Adrenal gland (tissue), 12 donors: ENCODE measurements around the gene VAPB. TPM values are rescaled to one million over a fixed set of nuclear protein-coding genes. Genes with fewer than 3 reads are reported as not detected.
A peak's percentile ranks its signal among the peaks of the same experiment; 100 is the strongest.

Source experiments
- DNase-seq, 7 donors: peaks; one replicate each; pipeline ENCODE4 v3.0.0-alpha.2; 2019 to 2020
- H3K27ac ChIP-seq, 5 donors: fragments of 200-600 bp; sonication (generic) in 4 of 5; 1 replicate in 3 of 5; 2 replicates in 2 of 5; pipeline versions ENCODE4 v1.5.1 to v1.8.0; 2016 to 2020; ENCODE audit warnings: mild to moderate bottlenecking in 1 of 5
- H3K27me3 ChIP-seq: fragments of 200-600 bp; 2 replicates; pipeline ENCODE4 v1.8.0; 2021
- H3K36me3 ChIP-seq, 2 donors: fragments of 200-600 bp; replicated peaks in 1 of 2; 1 replicate in 1 of 2; 2 replicates in 1 of 2; pipeline versions ENCODE4 v1.5.1 to v1.8.0; 2018 to 2022
- H3K4me1 ChIP-seq, 2 donors: fragments of 200-600 bp; replicated peaks in 1 of 2; 1 replicate in 1 of 2; 2 replicates in 1 of 2; pipeline versions ENCODE4 v1.5.1 to v1.8.0; 2018 to 2021
- H3K4me3 ChIP-seq, 4 donors: fragments of 200-600 bp; sonication (generic) in 3 of 4; one replicate each; pipeline ENCODE4 v1.5.1; 2016 to 2018
- H3K9me3 ChIP-seq, 3 donors: fragments of 200-600 bp; sonication (generic) in 1 of 3; replicated peaks in 1 of 3; 1 replicate in 2 of 3; 2 replicates in 1 of 3; pipeline versions ENCODE4 v1.5.1 to v1.8.0; 2016 to 2021
- POLR2A ChIP-seq, 2 donors: fragments of 450-650 bp; IDR thresholded peaks; one replicate each; pipeline ENCODE4 v1.6.1; 2017; ENCODE audit warnings: antibody characterized with exemption in 2 of 2, mild to moderate bottlenecking in 2 of 2, moderate library complexity in 1 of 2
- WGBS, 4 donors: extraction: QIAGEN DNeasy Blood & Tissue Kit in 2 of 4; methylation state at CpG; one replicate each; pipeline versions ENCODE4 v1.1.5 to v1.1.7; 2013 to 2017; 5-methylcytosine and 5-hydroxymethylcytosine counted together
- intact Hi-C, 2 donors: fragments of 100-400 bp; cut with DNase I; formaldehyde crosslinking; loops; one replicate each; pipeline versions ENCODE4 v1.14.1 to v1.15.0; 2022 to 2023
- polyA plus RNA-seq, 3 donors: library from polyadenylated mRNA; stranded (reverse); fragments of 200-250 nt in 2 of 3; fragments of 350-450 nt in 1 of 3; fragmentation: Illumina TruSeq in 1 of 3; extraction: RNeasy Lipid Tissue Mini Kit (QIAGEN cat#74804) in 1 of 3; gene quantifications; one replicate each; pipeline ENCODE4 v1.2.3, GENCODE V29; 2013 to 2014
- total RNA-seq, 9 donors: library from RNA; depleted of rRNA in 4 of 9; stranded (reverse); fragments of >200 nt in 4 of 9; fragments of 120-200 nt in 1 of 9; fragmentation: NEBNext Ultra II Directional in 1 of 9; extraction: Animal tissue kit (Norgen Biotek cat#: 25700) in 1 of 9; gene quantifications; one replicate each; pipeline versions ENCODE4 v1.1.0 to v1.2.4, GENCODE V29; 2013 to 2023
- TF ChIP-seq, protein P1 (sequence below), 6 experiments: fragments of 450-650 bp in 4 of 6; fragments of 200-600 bp in 2 of 6; sonication (generic) in 1 of 6; IDR thresholded peaks; 1 replicate in 5 of 6; 2 replicates in 1 of 6; pipeline versions ENCODE4 v1.5.1 to v1.8.0; 2016 to 2021; ENCODE audit warnings: antibody characterized with exemption in 6 of 6, mild to moderate bottlenecking in 2 of 6, moderate library complexity in 1 of 6
- donor health status: healthy with polysubstance abuse.
- donor health status: Bipolar disorder and iron deficiency.
- donor health status: DM: yes; HTN: yes; CAD: no.
- donor health status: DM: no; HTN: no; CAD: no.
- donor health status: DM: no; HTN: no; CAD: no.
- donor health status: DM: yes; HTN: yes; CAD: no.

The VAPB gene
- total and polyA plus RNA-seq, 12 donors = 24.6 to 162 (median 40.3) TPM

DNA sequence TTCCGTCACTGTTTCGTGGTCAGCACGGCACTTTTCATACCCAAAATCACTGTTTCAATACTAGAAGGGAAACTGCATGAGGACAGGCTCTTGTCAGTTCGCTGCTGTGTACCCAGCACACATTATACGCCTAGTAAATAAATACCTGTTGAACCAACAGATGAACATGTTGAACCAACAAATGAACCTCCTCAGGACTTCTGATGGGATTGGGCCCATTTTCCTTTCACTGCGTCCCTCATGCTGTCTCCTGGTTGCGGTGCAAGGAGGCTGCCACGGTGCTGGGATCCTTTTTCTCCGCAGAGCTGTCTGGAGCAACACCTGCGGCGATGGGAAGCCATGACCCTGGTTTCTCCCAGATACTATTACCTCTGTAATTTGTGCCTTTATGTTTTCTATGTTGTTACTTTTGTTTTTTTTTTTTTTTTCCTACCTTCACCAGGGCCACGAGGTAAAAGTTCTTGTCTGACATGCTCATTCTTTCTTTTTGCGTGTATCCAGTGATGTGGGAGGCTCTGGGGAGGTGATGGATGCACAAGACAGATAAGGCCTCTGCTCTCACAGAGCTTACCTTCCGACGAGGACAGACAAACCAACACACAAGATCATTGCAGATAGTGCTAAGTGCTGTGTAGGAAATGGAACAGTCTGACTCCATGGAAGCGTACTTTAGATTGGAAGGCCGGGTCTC lies 1.1 kb downstream of the VAPB start:
- peak in 1 of 7 donors; percentile 28 for DNase-seq
- 69 to 76% (median 72%) methylated on average over 17 of the region's 17 CpGs for WGBS, 4 donors
- Histone ChIP-seq H3K9me3 (no peaks in the 10 kb centered on the region), H3K27ac (peak overlapping the region; percentile 92 to 97 (median 94)), H3K4me1 (peaks cover 14 to 35% of the 10 kb centered on the region in 2 donors), H3K27me3 (no peaks in the 10 kb centered on the region), H3K36me3 (no peaks in the 10 kb centered on the region), H3K4me3 (peak overlapping the region; percentile 51 to 92 (median 72))
- intact Hi-C loops = no loop called here
- no peak for TF ChIP-seq POLR2A (IDR thresholded peaks at IDR 0.05)

DNA sequence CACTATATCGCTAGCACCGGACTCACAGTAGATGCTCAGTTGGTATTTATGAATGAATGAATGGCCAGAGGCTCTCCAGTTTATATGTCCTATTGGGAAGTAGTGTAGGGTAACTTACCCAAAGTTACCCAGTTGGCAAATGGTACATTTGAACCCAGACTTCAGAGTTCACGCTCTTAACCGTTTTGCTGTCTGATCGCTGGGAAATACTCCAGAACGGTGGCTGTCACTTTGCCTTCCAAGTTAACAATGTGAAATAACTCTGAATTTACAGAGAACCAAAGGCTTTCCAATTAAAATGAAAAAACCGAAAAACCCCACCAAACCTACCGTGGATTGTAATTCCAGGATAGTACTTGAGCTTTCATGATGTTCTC lies 1.6 kb downstream of the VAPB start:
- peaks cover 19 to 39% of the 10 kb centered on the region in 2 donors for H3K4me1 ChIP-seq
- peak overlapping the region in 1 of 5 donors; percentile 95 for H3K27ac ChIP-seq
- no peaks in the 10 kb centered on the region for H3K36me3 ChIP-seq
- intact Hi-C loops = no loop called here
- DNase-seq = no peak
- WGBS, 4 donors = 95 to 97% (median 97%) methylated on average over 8 of the region's 8 CpGs
- H3K27me3 ChIP-seq = no peaks in the 10 kb centered on the region
- TF ChIP-seq POLR2A (IDR thresholded peaks at IDR 0.05) = no peak
- TF ChIP-seq, protein P1, sequence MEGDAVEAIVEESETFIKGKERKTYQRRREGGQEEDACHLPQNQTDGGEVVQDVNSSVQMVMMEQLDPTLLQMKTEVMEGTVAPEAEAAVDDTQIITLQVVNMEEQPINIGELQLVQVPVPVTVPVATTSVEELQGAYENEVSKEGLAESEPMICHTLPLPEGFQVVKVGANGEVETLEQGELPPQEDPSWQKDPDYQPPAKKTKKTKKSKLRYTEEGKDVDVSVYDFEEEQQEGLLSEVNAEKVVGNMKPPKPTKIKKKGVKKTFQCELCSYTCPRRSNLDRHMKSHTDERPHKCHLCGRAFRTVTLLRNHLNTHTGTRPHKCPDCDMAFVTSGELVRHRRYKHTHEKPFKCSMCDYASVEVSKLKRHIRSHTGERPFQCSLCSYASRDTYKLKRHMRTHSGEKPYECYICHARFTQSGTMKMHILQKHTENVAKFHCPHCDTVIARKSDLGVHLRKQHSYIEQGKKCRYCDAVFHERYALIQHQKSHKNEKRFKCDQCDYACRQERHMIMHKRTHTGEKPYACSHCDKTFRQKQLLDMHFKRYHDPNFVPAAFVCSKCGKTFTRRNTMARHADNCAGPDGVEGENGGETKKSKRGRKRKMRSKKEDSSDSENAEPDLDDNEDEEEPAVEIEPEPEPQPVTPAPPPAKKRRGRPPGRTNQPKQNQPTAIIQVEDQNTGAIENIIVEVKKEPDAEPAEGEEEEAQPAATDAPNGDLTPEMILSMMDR (IDR thresholded peaks at IDR 0.05) = no peak
- no peak overlapping the region for H3K4me3 ChIP-seq
- H3K9me3 ChIP-seq = no peaks in the 10 kb centered on the region

DNA sequence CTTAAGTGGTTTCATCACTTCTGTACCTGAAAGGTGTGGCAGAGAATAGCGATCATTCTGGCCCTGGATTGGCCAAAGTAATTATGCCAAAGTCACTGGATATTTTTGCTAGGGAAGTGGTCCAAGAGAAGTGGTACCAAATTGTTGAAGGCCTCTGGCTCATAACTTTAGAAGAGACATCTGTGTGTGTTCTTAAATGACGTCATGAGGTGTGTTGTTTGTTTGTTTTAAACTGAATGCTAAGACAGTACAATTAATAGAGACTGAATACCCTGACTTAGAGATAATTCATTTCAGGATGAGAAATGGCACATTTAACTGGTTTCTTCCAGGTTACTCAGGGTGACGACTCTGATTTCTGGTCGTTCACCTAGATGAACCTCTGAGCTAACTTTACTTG lies 3.3 kb downstream of the VAPB start:
- 83 to 85% (median 84%) methylated on average over 4 of the region's 4 CpGs for WGBS, 4 donors
- intact Hi-C loops = no loop called here
- H3K4me1 ChIP-seq = peaks cover 21 to 42% of the 10 kb centered on the region in 2 donors
- DNase-seq = no peak
- no peaks in the 10 kb centered on the region for H3K36me3 ChIP-seq
- no peaks in the 10 kb centered on the region for H3K27me3 ChIP-seq
- H3K9me3 ChIP-seq = no peaks in the 10 kb centered on the region
- H3K4me3 ChIP-seq = no peak overlapping the region
- TF ChIP-seq POLR2A (IDR thresholded peaks at IDR 0.05) = no peak
- TF ChIP-seq, protein P1 (IDR thresholded peaks at IDR 0.05) = no peak
- no peak overlapping the region for H3K27ac ChIP-seq

DNA sequence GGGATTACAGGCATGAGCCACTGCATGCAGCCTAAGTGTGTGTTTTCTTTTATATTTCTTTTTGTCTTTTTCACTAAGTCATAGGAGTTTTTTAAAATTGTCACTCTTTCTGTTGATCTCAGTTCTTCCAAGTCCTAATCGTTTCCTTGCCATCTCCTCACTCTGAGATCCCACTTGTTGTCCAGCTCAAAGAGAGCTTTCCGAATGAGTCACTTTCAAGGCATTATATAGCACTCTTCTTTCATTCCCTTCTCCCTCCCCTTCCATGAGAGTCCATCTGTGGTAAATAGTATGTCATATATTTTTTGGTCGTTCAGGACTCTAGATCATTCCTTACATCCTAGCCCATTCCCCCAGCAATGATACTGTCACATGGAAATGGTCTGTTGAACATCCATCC lies 4.3 kb downstream of the VAPB start:
- TF ChIP-seq, protein P1 (IDR thresholded peaks at IDR 0.05) = no peak
- no peak for TF ChIP-seq POLR2A (IDR thresholded peaks at IDR 0.05)
- no peak overlapping the region for H3K27ac ChIP-seq
- H3K36me3 ChIP-seq = no peaks in the 10 kb centered on the region
- no peak for DNase-seq
- 75 to 84% (median 82%) methylated on average over 3 of the region's 3 CpGs for WGBS, 4 donors
- intact Hi-C loops = no loop called here
- H3K4me1 ChIP-seq = peaks cover 22 to 42% of the 10 kb centered on the region in 2 donors
- no peak overlapping the region for H3K4me3 ChIP-seq
- H3K27me3 ChIP-seq = no peaks in the 10 kb centered on the region
- no peaks in the 10 kb centered on the region for H3K9me3 ChIP-seq

DNA sequence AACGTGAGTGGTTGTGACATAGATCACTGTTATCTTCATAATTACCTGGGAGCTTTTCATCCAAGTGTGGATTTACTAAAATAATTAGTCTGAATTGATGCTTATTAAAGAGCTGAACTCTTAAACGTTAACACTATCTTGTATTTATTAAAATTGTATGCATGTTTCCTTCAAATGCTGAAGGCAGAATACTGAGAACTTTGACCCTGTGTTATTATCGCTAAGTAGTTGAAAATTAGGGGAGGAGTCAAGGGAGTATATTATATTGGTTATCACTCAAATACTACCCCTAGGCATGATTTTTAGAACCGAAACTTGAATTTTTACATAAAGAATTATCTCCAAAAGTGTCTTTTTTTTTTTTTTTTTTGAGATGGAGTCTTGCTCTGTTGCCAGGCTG lies 5.8 kb downstream of the VAPB start:
- Histone ChIP-seq H3K9me3 (no peaks in the 10 kb centered on the region), H3K4me3 (no peak overlapping the region), H3K27me3 (no peaks in the 10 kb centered on the region), H3K36me3 (no peaks in the 10 kb centered on the region), H3K4me1 (peaks cover 31 to 51% of the 10 kb centered on the region in 2 donors), H3K27ac (no peak overlapping the region)
- intact Hi-C loops = no loop called here
- TF ChIP-seq, protein P1 (IDR thresholded peaks at IDR 0.05) = no peak
- TF ChIP-seq POLR2A (IDR thresholded peaks at IDR 0.05) = no peak
- DNase-seq = no peak
- WGBS, 4 donors = 78 to 85% (median 81%) methylated on average over 4 of the region's 4 CpGs
